HG02642 (cell line): ENCODE data around the gene TREH.

Experiments
- ATAC-seq: cut with Tn5 transposase; IDR thresholded peaks from one replicate; pipeline ENCODE4 v1.9.1; 2021; ENCODE audit warnings: mild to moderate bottlenecking; ENCODE audit not compliant: unreplicated experiment, poor library complexity

Gene TREH

GRCh38 chr11:118653684-118654390 lies 25.6 kb downstream of the TREH start:
- no peak for ATAC-seq

GRCh38 chr11:118652681-118653181 lies 26.7 kb downstream of the TREH start:
- no peak for ATAC-seq

GRCh38 chr11:118651820-118652219 lies 27.6 kb downstream of the TREH start:
- no peak for ATAC-seq

GRCh38 chr11:118650366-118650765 lies 29.1 kb downstream of the TREH start:
- no peak for ATAC-seq

GRCh38 chr11:118649941-118650340 lies 29.5 kb downstream of the TREH start:
- no peak for ATAC-seq

GRCh38 chr11:118648291-118648690 lies 31.2 kb downstream of the TREH start:
- no peak for ATAC-seq

- no peak for ATAC-seq
Observed at GRCh38 chr11:118646393-118646792, 33.1 kb downstream of the TREH start.

GRCh38 chr11:118645066-118645715 lies 34.3 kb downstream of the TREH start:
- ATAC-seq = no peak

GRCh38 chr11:118644496-118644895 lies 35.0 kb downstream of the TREH start:
- ATAC-seq = no peak

- no peak for ATAC-seq
Observed at GRCh38 chr11:118643995-118644345, 35.5 kb downstream of the TREH start.

- ATAC-seq = no peak
Observed at GRCh38 chr11:118643142-118643994, 36.1 kb downstream of the TREH start.

GRCh38 chr11:118641397-118642019 lies 37.9 kb downstream of the TREH start:
- ATAC-seq = no peak

GRCh38 chr11:118640332-118641154 lies 38.9 kb downstream of the TREH start:
- ATAC-seq = no peak

- ATAC-seq = no peak
Observed at GRCh38 chr11:118639899-118640298, 39.6 kb downstream of the TREH start.

GRCh38 chr11:118638726-118639125 lies 40.7 kb downstream of the TREH start:
- no peak for ATAC-seq

GRCh38 chr11:118636569-118637290 lies 42.7 kb downstream of the TREH start:
- no peak for ATAC-seq

- no peak for ATAC-seq
Observed at GRCh38 chr11:118635642-118636041, 43.8 kb downstream of the TREH start.

- ATAC-seq = no peak
Observed at GRCh38 chr11:118635237-118635591, 44.2 kb downstream of the TREH start.
